Panc1 (cell line): ENCODE measurements around the gene VWA8. TPM values are rescaled to one million over a fixed set of nuclear protein-coding genes. Genes with fewer than 3 reads are reported as not detected.

Source experiments
- ATAC-seq: fragments of 200-7000 bp; cut with Tn5 transposase; 2 replicates; pipeline ENCODE4 v1.9.1; 2020; ENCODE audit warnings: mild to moderate bottlenecking, moderate library complexity
- BruUV-seq: library from RNA; stranded (reverse); fragments of 400-500 nt; replicated peaks from 2 replicates; lab custom pipeline; 2021; lab: Mats Ljungman, UMichigan
- CTCF ChIA-PET: fragments of 300-600 bp; sonication (Branson Sonifier 250); formaldehyde crosslinking; loops from one replicate; lab custom pipeline; 2022; ENCODE audit warnings: antibody characterized with exemption; lab: Charles Lee
- POLR2A ChIA-PET: fragments of 300-600 bp; sonication (Branson Sonifier 250); formaldehyde crosslinking; loops from one replicate; lab custom pipeline; 2022; ENCODE audit warnings: antibody characterized with exemption; lab: Charles Lee
- DNase-seq: peaks from one replicate; pipeline ENCODE4 v3.0.0-alpha.2; 2010; ENCODE audit warnings: low read depth, low spot score
- H3K27ac ChIP-seq: 2 replicates; pipeline ENCODE4 v1.5.1; 2011; ENCODE audit warnings: mild to moderate bottlenecking, low read length, inconsistent platforms
- H3K27me3 ChIP-seq: fragments of 200-500 bp; sonication (Bioruptor generic); 2 replicates; pipeline ENCODE4 v1.6.0; 2014; ENCODE audit warnings: low read length, inconsistent platforms; ENCODE audit not compliant: control insufficient read depth, insufficient read depth
- H3K36me3 ChIP-seq: fragments of 200-500 bp; sonication (Bioruptor generic); 2 replicates; pipeline ENCODE4 v1.5.1; 2014; ENCODE audit warnings: inconsistent platforms, mild to moderate bottlenecking, low read length, moderate library complexity; ENCODE audit not compliant: control insufficient read depth, insufficient read depth
- H3K4me1 ChIP-seq: 2 replicates; pipeline ENCODE4 v1.5.1; 2011; ENCODE audit warnings: inconsistent platforms, mild to moderate bottlenecking, low read length, moderate library complexity; ENCODE audit not compliant: control insufficient read depth, insufficient read depth
- H3K4me3 ChIP-seq, 2 experiments: 2 replicates each; pipeline ENCODE4 v1.5.1; 2011 to 2012; ENCODE audit warnings: low read depth in 2 of 2, low read length in 2 of 2, mild to moderate bottlenecking in 2 of 2, inconsistent platforms in 1 of 2, moderate library complexity in 1 of 2
- H3K9me3 ChIP-seq: fragments of 200-500 bp; sonication (Bioruptor generic); 2 replicates; pipeline ENCODE4 v1.5.1; 2014; ENCODE audit warnings: low read depth, mild to moderate bottlenecking, inconsistent platforms, low read length, moderate library complexity; ENCODE audit not compliant: control insufficient read depth, insufficient read depth
- POLR2AphosphoS5 ChIP-seq: IDR thresholded peaks from 2 replicates; pipeline ENCODE4 v1.6.1; 2012; ENCODE audit warnings: mild to moderate bottlenecking, low read depth, low read length, moderate library complexity
- SIN3A ChIP-seq: IDR thresholded peaks from 2 replicates; pipeline ENCODE4 v1.6.1; 2012; ENCODE audit warnings: low read depth, mild to moderate bottlenecking, low read length, moderate library complexity, borderline replicate concordance; ENCODE audit not compliant: insufficient read depth
- TCF7L2 ChIP-seq: IDR thresholded peaks from 2 replicates; pipeline ENCODE4 v1.6.1; 2011; ENCODE audit warnings: mild to moderate bottlenecking, low read depth, low read length, inconsistent platforms
- in situ Hi-C: cut with HindIII; loops from 2 replicates; pipeline ENCODE4 v1.10.0; 2016; ENCODE audit warnings: low sequenced_read_pairs, low pct_unique_long_range_greater_than_20kb
- intact Hi-C: fragments of 100-400 bp; cut with micrococcal nuclease; formaldehyde crosslinking; loops from one replicate; pipeline ENCODE4 v1.10.0; 2022; ENCODE audit not compliant: unreplicated experiment
- total RNA-seq: library from RNA; stranded (reverse); gene quantifications from one replicate; pipeline ENCODE4 v1.2.1, GENCODE V29; 2021; ENCODE audit not compliant: unreplicated experiment
- TF ChIP-seq, protein P1 (sequence below), 2 experiments: IDR thresholded peaks; 2 replicates each; pipeline ENCODE4 v1.6.1; 2011 to 2012; ENCODE audit warnings: low read depth in 2 of 2, control low read depth in 1 of 2, low read length in 1 of 2, mild to moderate bottlenecking in 1 of 2, moderate library complexity in 1 of 2; ENCODE audit not compliant: insufficient read depth in 1 of 2
- TF ChIP-seq, protein P2 (sequence below): fragments of 450-650 bp; IDR thresholded peaks from 2 replicates; pipeline ENCODE4 v1.5.1; 2017; ENCODE audit warnings: mild to moderate bottlenecking

The VWA8 gene
- total RNA-seq, 1 experiment from 2014 or later = 11.2 TPM

DNA sequence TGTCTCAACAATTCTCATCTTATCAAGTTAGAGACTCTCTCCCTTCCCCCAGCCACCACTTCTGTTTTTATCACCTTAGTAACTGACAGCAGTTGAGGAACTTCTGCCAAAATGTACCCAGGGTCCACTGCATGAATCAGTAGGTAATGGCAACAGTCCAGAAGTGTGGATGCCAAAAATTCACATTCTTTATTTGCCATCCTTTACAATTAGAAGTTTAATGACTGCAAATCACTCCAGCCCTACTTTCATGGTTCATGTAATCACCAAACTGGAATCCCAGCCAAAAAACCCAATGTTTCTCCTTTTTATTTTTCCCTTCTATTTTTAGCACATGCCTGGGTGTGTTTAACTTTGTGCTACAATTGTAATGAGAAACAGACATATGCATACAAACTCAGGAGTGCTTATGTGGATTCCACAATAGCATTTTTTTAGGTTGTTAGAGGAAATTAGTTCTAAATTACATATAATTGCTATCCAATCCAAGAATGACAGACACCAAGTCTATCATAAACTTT lies 260.1 kb downstream of the VWA8 start:
- POLR2A ChIA-PET = no interaction called here
- in situ Hi-C loops = no loop called here
- Histone ChIP-seq H3K27me3 (no peaks in the 10 kb centered on the region), H3K4me1 (no peaks in the 10 kb centered on the region; the same call in 1 of the 2 replicates), H3K4me3 (no peak overlapping the region), H3K9me3 (no peaks in the 10 kb centered on the region), H3K36me3 (no peaks in the 10 kb centered on the region), H3K27ac (no peak overlapping the region)
- CTCF ChIA-PET = no interaction called here
- intact Hi-C loops = no loop called here
- DNase-seq (no peak), ATAC-seq (no peak)
- no peak for TF ChIP-seq POLR2AphosphoS5
- TF ChIP-seq, protein P1, sequence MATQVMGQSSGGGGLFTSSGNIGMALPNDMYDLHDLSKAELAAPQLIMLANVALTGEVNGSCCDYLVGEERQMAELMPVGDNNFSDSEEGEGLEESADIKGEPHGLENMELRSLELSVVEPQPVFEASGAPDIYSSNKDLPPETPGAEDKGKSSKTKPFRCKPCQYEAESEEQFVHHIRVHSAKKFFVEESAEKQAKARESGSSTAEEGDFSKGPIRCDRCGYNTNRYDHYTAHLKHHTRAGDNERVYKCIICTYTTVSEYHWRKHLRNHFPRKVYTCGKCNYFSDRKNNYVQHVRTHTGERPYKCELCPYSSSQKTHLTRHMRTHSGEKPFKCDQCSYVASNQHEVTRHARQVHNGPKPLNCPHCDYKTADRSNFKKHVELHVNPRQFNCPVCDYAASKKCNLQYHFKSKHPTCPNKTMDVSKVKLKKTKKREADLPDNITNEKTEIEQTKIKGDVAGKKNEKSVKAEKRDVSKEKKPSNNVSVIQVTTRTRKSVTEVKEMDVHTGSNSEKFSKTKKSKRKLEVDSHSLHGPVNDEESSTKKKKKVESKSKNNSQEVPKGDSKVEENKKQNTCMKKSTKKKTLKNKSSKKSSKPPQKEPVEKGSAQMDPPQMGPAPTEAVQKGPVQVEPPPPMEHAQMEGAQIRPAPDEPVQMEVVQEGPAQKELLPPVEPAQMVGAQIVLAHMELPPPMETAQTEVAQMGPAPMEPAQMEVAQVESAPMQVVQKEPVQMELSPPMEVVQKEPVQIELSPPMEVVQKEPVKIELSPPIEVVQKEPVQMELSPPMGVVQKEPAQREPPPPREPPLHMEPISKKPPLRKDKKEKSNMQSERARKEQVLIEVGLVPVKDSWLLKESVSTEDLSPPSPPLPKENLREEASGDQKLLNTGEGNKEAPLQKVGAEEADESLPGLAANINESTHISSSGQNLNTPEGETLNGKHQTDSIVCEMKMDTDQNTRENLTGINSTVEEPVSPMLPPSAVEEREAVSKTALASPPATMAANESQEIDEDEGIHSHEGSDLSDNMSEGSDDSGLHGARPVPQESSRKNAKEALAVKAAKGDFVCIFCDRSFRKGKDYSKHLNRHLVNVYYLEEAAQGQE (IDR thresholded peaks at IDR 0.05; ENCODE audit: insufficient read depth in 1 of 2, low read depth in 2 of 2, low read length in 1 of 2) = no peak
- TF ChIP-seq SIN3A = no peak
- TF ChIP-seq, protein P2, sequence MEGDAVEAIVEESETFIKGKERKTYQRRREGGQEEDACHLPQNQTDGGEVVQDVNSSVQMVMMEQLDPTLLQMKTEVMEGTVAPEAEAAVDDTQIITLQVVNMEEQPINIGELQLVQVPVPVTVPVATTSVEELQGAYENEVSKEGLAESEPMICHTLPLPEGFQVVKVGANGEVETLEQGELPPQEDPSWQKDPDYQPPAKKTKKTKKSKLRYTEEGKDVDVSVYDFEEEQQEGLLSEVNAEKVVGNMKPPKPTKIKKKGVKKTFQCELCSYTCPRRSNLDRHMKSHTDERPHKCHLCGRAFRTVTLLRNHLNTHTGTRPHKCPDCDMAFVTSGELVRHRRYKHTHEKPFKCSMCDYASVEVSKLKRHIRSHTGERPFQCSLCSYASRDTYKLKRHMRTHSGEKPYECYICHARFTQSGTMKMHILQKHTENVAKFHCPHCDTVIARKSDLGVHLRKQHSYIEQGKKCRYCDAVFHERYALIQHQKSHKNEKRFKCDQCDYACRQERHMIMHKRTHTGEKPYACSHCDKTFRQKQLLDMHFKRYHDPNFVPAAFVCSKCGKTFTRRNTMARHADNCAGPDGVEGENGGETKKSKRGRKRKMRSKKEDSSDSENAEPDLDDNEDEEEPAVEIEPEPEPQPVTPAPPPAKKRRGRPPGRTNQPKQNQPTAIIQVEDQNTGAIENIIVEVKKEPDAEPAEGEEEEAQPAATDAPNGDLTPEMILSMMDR = no peak
- TF ChIP-seq TCF7L2 = no peak
- BruUV-seq = no TSS peak

DNA sequence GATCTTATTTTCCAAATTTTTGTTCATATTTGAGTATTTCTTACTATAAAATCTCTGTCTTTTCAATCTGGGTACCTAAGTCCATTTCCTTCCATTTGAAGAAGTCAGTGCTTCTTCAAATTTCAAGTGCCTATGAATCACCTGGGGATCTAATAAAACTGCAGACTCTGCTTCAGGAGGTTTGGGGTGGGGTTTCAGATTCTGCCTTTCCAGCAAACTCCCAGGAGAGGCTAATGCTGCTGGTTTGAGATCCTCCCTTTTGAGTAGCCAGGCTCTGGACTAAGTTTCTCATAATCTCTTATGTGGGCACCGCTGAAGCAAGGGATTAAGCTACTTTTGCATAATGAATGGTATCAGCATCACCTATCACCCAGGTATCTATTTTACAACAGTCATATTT lies 261.1 kb downstream of the VWA8 start:
- DNase-seq = no peak
- POLR2A ChIA-PET = no interaction called here

More for the DNA sequence above, 261.1 kb downstream of the VWA8 start:
- TF ChIP-seq TCF7L2 (no peak), POLR2AphosphoS5 (no peak), SIN3A (no peak)
- TF ChIP-seq, protein P1 (IDR thresholded peaks at IDR 0.05; ENCODE audit: insufficient read depth in 1 of 2, low read depth in 2 of 2, low read length in 1 of 2) = no peak
- TF ChIP-seq, protein P2 = no peak
- H3K36me3 ChIP-seq = no peaks in the 10 kb centered on the region
- no peaks in the 10 kb centered on the region for H3K27me3 ChIP-seq
- H3K4me3 ChIP-seq = no peak overlapping the region
- in situ Hi-C loops = no loop called here
- peaks cover 8% of the 10 kb centered on the region; the same call in 1 of the 2 replicates for H3K4me1 ChIP-seq
- H3K9me3 ChIP-seq = no peaks in the 10 kb centered on the region
- no peak for ATAC-seq
- intact Hi-C loops = loop anchor here (10.0 kb wide), 1 partner anchor 415 kb away; no protein-coding TSS in a partner anchor
- CTCF ChIA-PET = no interaction called here
- no peak overlapping the region for H3K27ac ChIP-seq
- no TSS peak for BruUV-seq
